ENCODE results near the gene C2orf92.

The C2orf92 gene

DNA sequence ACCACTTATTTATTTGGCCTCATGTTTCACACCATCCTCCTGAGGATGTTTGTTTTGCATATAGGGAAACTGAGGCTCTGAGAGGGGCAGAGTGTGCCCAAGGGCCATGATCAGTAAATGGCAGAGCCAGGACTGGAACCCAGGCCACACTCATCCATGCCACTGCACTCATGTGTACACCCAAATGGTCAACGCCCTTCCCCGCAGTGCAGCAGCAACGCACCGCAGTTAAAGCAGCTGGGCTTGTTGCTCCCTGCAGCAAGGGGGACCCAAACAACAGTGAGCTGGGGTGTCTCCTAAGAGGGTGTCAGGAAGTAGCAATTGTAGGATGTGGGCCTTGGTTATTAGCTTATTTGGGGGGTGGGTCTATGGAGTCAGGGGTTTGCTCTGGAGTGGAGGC is 80.5 kb downstream of the C2orf92 start:
- TF ChIP-seq BHLHE40 (IDR thresholded peaks at IDR 0.05; ENCODE audit: borderline replicate concordance) = no peak
- no peak for TF ChIP-seq L3MBTL2 (conservative IDR thresholded peaks at IDR 0.05)
- no peak for TF ChIP-seq ELF4 (IDR thresholded peaks at IDR 0.05)
- TF ChIP-seq TARDBP (IDR thresholded peaks at IDR 0.05) = no peak
- TF ChIP-seq ARNT (IDR thresholded peaks at IDR 0.05) = no peak
- TF ChIP-seq, protein P1, sequence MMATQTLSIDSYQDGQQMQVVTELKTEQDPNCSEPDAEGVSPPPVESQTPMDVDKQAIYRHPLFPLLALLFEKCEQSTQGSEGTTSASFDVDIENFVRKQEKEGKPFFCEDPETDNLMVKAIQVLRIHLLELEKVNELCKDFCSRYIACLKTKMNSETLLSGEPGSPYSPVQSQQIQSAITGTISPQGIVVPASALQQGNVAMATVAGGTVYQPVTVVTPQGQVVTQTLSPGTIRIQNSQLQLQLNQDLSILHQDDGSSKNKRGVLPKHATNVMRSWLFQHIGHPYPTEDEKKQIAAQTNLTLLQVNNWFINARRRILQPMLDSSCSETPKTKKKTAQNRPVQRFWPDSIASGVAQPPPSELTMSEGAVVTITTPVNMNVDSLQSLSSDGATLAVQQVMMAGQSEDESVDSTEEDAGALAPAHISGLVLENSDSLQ (IDR thresholded peaks at IDR 0.05) = no peak
- TF ChIP-seq NFRKB (IDR thresholded peaks at IDR 0.05) = no peak
- TF ChIP-seq ZNF384 (IDR thresholded peaks at IDR 0.05) = no peak
- TF ChIP-seq CTBP1 (IDR thresholded peaks at IDR 0.05; ENCODE audit: borderline replicate concordance) = no peak
- TF ChIP-seq HDGF (IDR thresholded peaks at IDR 0.05; ENCODE audit: borderline replicate concordance) = no peak
- TF ChIP-seq SP1 (IDR thresholded peaks at IDR 0.05) = no peak
- TF ChIP-seq SUZ12 (IDR thresholded peaks at IDR 0.05) = no peak
- ChIA-PET POLR2A (no interaction called here), CTCF (no interaction called here)
- no peak for DNase-seq (ENCODE audit: extremely low spot score)

GRCh38 chr2:97751752-97752151 is 82.2 kb downstream of the C2orf92 start:
- no peak for DNase-seq (ENCODE audit: extremely low spot score)
- ChIA-PET CTCF (interaction anchor here (0.6 to 1.1 kb wide), 3 partner anchors 11 to 161 kb away, joined by 3 to 5 read pairs (median 3); no protein-coding TSS in a partner anchor), POLR2A (interaction anchor here (0.9 kb wide), 1 partner anchor 11 kb away, joined by 3 read pairs; no protein-coding TSS in a partner anchor)
- TF ChIP-seq NFRKB (IDR thresholded peaks at IDR 0.05) = no peak
- no peak for TF ChIP-seq L3MBTL2 (conservative IDR thresholded peaks at IDR 0.05)
- no peak for TF ChIP-seq FOXA1 (IDR thresholded peaks at IDR 0.05)
- TF ChIP-seq CTBP1 (IDR thresholded peaks at IDR 0.05; ENCODE audit: borderline replicate concordance) = no peak
- TF ChIP-seq, protein P1 (IDR thresholded peaks at IDR 0.05) = no peak

Data from HEK293T (cell line).